Neural crest cell (in vitro differentiated cells): ENCODE results near the gene SH3BP1. TPM values are rescaled to one million over a fixed set of nuclear protein-coding genes. Genes with fewer than 3 reads are reported as not detected.
"Not testable (repeated sequence)": the region's sequence is repeated elsewhere in the genome, so short reads cannot be mapped to it uniquely, and the experiment has no call there.

Experiments used
- DNase-seq: peaks from one replicate; pipeline ENCODE4 v3.0.0; 2021; ENCODE audit warnings: low read depth, mixed read lengths, low spot score
- H3K27ac Mint-ChIP-seq: one replicate; pipeline ENCODE4 v1.8.0; 2021; ENCODE audit warnings: mild to moderate bottlenecking, mixed read lengths; ENCODE audit not compliant: unreplicated experiment
- H3K27me3 Mint-ChIP-seq: 2 replicates; pipeline ENCODE4 v1.8.0; 2021; ENCODE audit warnings: low read depth, mild to moderate bottlenecking, mixed read lengths
- H3K36me3 Mint-ChIP-seq: 2 replicates; pipeline ENCODE4 v1.8.0; 2021; ENCODE audit warnings: low read depth, mild to moderate bottlenecking, mixed read lengths
- H3K4me1 Mint-ChIP-seq: 2 replicates; pipeline ENCODE4 v1.8.0; 2021; ENCODE audit warnings: mixed read lengths
- H3K4me3 Mint-ChIP-seq: one replicate; pipeline ENCODE4 v1.8.0; 2021; ENCODE audit warnings: mild to moderate bottlenecking, mixed read lengths
- H3K9me3 Mint-ChIP-seq: 2 replicates; pipeline ENCODE4 v1.8.0; 2021; ENCODE audit warnings: mixed read lengths
- total RNA-seq: library from RNA; stranded (reverse); gene quantifications from 2 replicates; pipeline ENCODE4 v1.2.1, GENCODE V29; 2021
- TF ChIP-seq, protein P1 (sequence below): fragments of 200-600 bp; sonication (generic); conservative IDR thresholded peaks from 2 replicates; pipeline ENCODE4 v1.5.0; 2021; ENCODE audit warnings: antibody characterized with exemption, mild to moderate bottlenecking

The SH3BP1 gene
- total RNA-seq, 1 donor from 2014 or later = 36.4 TPM

- no peak overlapping the region for H3K27ac Mint-ChIP-seq
- TF ChIP-seq, protein P1, sequence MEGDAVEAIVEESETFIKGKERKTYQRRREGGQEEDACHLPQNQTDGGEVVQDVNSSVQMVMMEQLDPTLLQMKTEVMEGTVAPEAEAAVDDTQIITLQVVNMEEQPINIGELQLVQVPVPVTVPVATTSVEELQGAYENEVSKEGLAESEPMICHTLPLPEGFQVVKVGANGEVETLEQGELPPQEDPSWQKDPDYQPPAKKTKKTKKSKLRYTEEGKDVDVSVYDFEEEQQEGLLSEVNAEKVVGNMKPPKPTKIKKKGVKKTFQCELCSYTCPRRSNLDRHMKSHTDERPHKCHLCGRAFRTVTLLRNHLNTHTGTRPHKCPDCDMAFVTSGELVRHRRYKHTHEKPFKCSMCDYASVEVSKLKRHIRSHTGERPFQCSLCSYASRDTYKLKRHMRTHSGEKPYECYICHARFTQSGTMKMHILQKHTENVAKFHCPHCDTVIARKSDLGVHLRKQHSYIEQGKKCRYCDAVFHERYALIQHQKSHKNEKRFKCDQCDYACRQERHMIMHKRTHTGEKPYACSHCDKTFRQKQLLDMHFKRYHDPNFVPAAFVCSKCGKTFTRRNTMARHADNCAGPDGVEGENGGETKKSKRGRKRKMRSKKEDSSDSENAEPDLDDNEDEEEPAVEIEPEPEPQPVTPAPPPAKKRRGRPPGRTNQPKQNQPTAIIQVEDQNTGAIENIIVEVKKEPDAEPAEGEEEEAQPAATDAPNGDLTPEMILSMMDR = peak; percentile 100
- H3K4me1 Mint-ChIP-seq = peaks cover 35% of the 10 kb centered on the region
Observed at GRCh38 chr22:37607010-37607934, 32.2 kb upstream of the SH3BP1 start.

DNA sequence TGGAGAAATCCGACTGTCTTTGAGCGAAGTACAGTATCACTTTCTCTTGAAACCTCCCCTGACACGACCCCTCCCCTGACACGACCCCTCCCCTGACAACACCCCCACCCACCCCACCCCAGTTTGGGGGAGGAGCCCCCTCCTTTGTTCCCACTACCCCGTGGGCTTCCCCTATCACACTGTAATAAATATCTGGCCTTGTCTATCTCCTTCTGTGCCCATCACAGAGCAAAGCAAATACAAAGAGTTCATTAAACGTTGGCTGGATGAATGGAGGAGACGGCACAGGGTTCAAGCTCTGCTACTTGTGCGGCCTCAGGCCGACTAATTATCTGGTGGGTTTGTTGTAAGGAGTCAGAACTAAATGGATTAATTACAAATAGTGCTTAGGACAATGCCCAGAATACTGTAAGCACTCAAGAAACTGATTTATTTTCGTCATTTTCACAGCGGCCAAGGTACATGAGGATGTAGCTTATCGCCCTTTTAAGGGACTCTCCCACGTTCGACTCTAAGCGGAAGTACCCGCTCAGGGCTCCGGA is 31.5 kb upstream of the SH3BP1 start:
- Mint-ChIP-seq H3K27me3 (peaks cover 25% of the 10 kb centered on the region), H3K27ac (peak overlapping the region; percentile 98), H3K9me3 (no peaks in the 10 kb centered on the region), H3K36me3 (no peaks in the 10 kb centered on the region), H3K4me3 (peak overlapping the region; percentile 96), H3K4me1 (peaks cover 35% of the 10 kb centered on the region)
- DNase-seq = peak; percentile 21
- TF ChIP-seq, protein P1 = no peak

More at GRCh38 chr22:37607010-37607934, 32.2 kb upstream of the SH3BP1 start:
- peak overlapping the region; percentile 82 for H3K4me3 Mint-ChIP-seq
- no peaks in the 10 kb centered on the region for H3K9me3 Mint-ChIP-seq
- peaks cover 31% of the 10 kb centered on the region for H3K27me3 Mint-ChIP-seq
- no peaks in the 10 kb centered on the region for H3K36me3 Mint-ChIP-seq
- DNase-seq = peak; percentile 78

DNA sequence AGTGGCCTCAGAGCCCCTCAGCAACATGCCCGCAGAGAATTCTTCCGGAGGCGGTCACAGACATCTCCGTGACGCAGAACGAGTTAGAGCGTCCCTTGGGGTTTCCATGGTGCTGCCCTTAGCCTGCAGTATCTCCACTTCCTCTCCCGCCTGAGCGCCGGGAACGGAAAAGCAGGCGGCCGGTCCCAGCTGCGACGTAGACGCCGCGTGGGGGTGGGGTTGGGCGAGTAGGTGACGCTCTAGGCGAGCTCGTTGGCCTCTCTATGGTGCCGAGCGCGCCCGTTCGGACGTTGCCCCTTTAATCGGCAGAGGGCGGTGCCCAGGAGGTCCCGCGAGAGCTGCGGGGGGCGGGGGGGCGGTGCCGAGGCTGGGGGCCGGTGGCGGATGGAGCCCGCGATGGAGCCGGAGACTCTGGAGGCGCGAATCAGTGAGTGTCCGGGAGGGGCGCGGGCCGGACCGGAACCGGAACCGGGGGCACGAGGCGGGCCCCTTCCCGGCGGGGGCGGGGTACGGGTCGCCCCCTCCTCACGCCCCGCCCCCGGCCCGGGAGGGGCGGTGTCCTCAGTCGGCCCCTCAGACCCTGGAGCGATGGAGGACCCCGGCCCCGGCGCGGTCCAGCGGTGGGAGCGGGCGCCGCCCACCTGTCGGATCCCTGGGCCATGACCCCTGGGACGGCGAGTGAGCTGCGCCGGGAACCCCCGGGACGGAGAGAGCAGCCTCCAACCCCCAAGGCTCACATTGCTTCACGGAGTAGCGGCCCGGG is 30.8 kb upstream of the SH3BP1 start, which contains the start of gene GGA1:
GGA1 (plus strand) TSS at position 358 of the 763 bp plus-strand sequence; CDS start at position 385, 27 bp downstream.
- Mint-ChIP-seq H3K36me3 (no peaks in the 10 kb centered on the region), H3K27ac (peak within 1 kb of the TSS; percentile 98), H3K4me1 (peaks cover 35% of the 10 kb centered on the region), H3K27me3 (peaks cover 24% of the 10 kb centered on the region), H3K9me3 (no peaks in the 10 kb centered on the region), H3K4me3 (peak within 1 kb of the TSS; percentile 96)
- DNase-seq = peak; percentile 88
- TF ChIP-seq, protein P1 = no peak

DNA sequence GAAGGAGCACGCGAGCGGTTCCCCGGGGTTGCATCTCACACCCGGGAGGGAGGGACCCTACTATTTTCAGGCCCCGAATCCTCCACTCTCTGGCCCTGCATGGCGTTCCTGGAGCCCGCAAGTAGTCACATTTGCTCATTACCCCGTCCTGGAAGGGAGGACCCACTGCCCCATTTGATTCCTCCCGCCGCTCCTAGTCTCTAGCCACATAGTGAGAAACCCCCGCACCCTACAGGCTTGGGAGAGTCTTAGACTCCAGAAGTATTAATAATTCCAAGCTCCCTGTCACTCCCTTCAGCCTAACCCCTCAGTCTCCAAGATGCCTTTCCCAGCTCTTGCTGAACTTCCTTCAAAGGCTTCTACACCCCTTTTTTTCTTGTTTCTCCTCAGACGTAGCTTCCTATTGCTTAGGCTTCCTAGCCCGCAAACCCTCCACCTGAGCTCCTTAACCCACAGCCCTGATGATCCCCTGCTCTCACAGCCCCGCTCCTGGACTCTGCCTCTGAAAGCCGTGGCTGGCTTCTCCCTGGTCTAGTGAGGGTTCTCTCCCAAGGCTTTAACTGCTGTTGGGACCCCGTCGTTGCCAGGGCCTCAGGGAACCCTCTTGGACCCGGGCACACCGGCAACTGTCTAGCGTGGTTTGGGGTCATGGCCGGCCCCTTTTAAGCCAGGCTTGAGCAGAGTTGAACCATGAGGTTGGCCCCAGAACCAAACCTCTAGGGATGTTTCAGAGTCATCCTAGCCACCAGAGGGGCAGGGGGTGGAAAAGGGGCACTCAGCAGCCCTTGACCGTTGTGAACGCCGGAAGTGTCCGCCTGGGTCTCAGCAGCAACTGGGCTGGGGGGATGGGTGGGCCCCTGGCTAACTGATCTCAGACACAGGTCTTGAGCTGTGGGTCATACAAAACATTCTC is 30.0 kb upstream of the SH3BP1 start:
- no peaks in the 10 kb centered on the region for H3K9me3 Mint-ChIP-seq
- H3K36me3 Mint-ChIP-seq = no peaks in the 10 kb centered on the region
- peaks cover 35% of the 10 kb centered on the region for H3K4me1 Mint-ChIP-seq
- TF ChIP-seq, protein P1 = no peak
- H3K4me3 Mint-ChIP-seq = peak overlapping the region; percentile 96
- peak overlapping the region; percentile 92 for H3K27ac Mint-ChIP-seq
- no peak for DNase-seq
- H3K27me3 Mint-ChIP-seq = peaks cover 19% of the 10 kb centered on the region

GRCh38 chr22:37610153-37610475 is 29.4 kb upstream of the SH3BP1 start:
- H3K27me3 Mint-ChIP-seq = peaks cover 15% of the 10 kb centered on the region
- peak overlapping the region; percentile 92 for H3K27ac Mint-ChIP-seq
- H3K4me3 Mint-ChIP-seq = peak overlapping the region; percentile 96
- peaks cover 35% of the 10 kb centered on the region for H3K4me1 Mint-ChIP-seq
- not testable (repeated sequence) for DNase-seq, H3K9me3 Mint-ChIP-seq, H3K36me3 Mint-ChIP-seq
